ENCODE results near the gene PHF20. TPM values are rescaled to one million over a fixed set of nuclear protein-coding genes. Genes with fewer than 3 reads are reported as not detected.
A peak's percentile ranks its signal among the peaks of the same experiment; 100 is the strongest.

PHF20 gene
- total RNA-seq, 1 donor from 2014 or later, result 76.1 TPM

GRCh38 chr20:35904982-35905663 is 133.3 kb downstream of the PHF20 start:
- peaks cover 15% of the 10 kb centered on the region for H3K4me1 Mint-ChIP-seq (ENCODE audit: low read depth, unreplicated experiment)
- H3K36me3 Mint-ChIP-seq (ENCODE audit: unreplicated experiment), result peaks cover 6% of the 10 kb centered on the region
- no peak for TF ChIP-seq CTCF (IDR thresholded peaks at IDR 0.05; ENCODE audit: partially characterized antibody, unreplicated experiment)
- H3K27me3 Mint-ChIP-seq (ENCODE audit: unreplicated experiment), result no peaks in the 10 kb centered on the region
- no peak for DNase-seq
- H3K9me3 Mint-ChIP-seq (ENCODE audit: unreplicated experiment), result peaks cover 4% of the 10 kb centered on the region
- no peak overlapping the region for H3K4me3 Mint-ChIP-seq (ENCODE audit: unreplicated experiment)
- H3K27ac Mint-ChIP-seq (ENCODE audit: unreplicated experiment), result peak overlapping the region; percentile 14

GRCh38 chr20:35907017-35907701 is 135.3 kb downstream of the PHF20 start:
- Mint-ChIP-seq H3K4me3 (ENCODE audit: unreplicated experiment) (no peak overlapping the region), H3K4me1 (ENCODE audit: low read depth, unreplicated experiment) (peaks cover 7% of the 10 kb centered on the region), H3K9me3 (ENCODE audit: unreplicated experiment) (peaks cover 4% of the 10 kb centered on the region), H3K27me3 (ENCODE audit: unreplicated experiment) (no peaks in the 10 kb centered on the region), H3K36me3 (ENCODE audit: unreplicated experiment) (peaks cover 6% of the 10 kb centered on the region), H3K27ac (ENCODE audit: unreplicated experiment) (no peak overlapping the region)
- no peak for DNase-seq
- no peak for TF ChIP-seq CTCF (IDR thresholded peaks at IDR 0.05; ENCODE audit: partially characterized antibody, unreplicated experiment)

GRCh38 chr20:35908007-35908406 is 136.2 kb downstream of the PHF20 start:
- peaks cover 10% of the 10 kb centered on the region for H3K4me1 Mint-ChIP-seq (ENCODE audit: low read depth, unreplicated experiment)
- H3K27ac Mint-ChIP-seq (ENCODE audit: unreplicated experiment), result no peak overlapping the region
- no peak for TF ChIP-seq CTCF (IDR thresholded peaks at IDR 0.05; ENCODE audit: partially characterized antibody, unreplicated experiment)
- H3K9me3 Mint-ChIP-seq (ENCODE audit: unreplicated experiment), result peaks cover 4% of the 10 kb centered on the region
- no peaks in the 10 kb centered on the region for H3K27me3 Mint-ChIP-seq (ENCODE audit: unreplicated experiment)
- H3K36me3 Mint-ChIP-seq (ENCODE audit: unreplicated experiment), result peaks cover 6% of the 10 kb centered on the region
- H3K4me3 Mint-ChIP-seq (ENCODE audit: unreplicated experiment), result no peak overlapping the region
- DNase-seq, result no peak

- H3K4me3 Mint-ChIP-seq (ENCODE audit: unreplicated experiment), result no peak overlapping the region
- H3K4me1 Mint-ChIP-seq (ENCODE audit: low read depth, unreplicated experiment), result peaks cover 10% of the 10 kb centered on the region
Measured at GRCh38 chr20:35909176-35909575, 137.4 kb downstream of the PHF20 start.

More at GRCh38 chr20:35909176-35909575, 137.4 kb downstream of the PHF20 start:
- no peak overlapping the region for H3K27ac Mint-ChIP-seq (ENCODE audit: unreplicated experiment)
- peaks cover 6% of the 10 kb centered on the region for H3K36me3 Mint-ChIP-seq (ENCODE audit: unreplicated experiment)
- peaks cover 4% of the 10 kb centered on the region for H3K9me3 Mint-ChIP-seq (ENCODE audit: unreplicated experiment)
- no peak for DNase-seq
- no peak for TF ChIP-seq CTCF (IDR thresholded peaks at IDR 0.05; ENCODE audit: partially characterized antibody, unreplicated experiment)
- H3K27me3 Mint-ChIP-seq (ENCODE audit: unreplicated experiment), result no peaks in the 10 kb centered on the region
